WTC11 (cell line): ENCODE measurements around the gene HEPHL1. TPM values are rescaled to one million over a fixed set of nuclear protein-coding genes. Genes with fewer than 3 reads are reported as not detected.

Source experiments
- ATAC-seq: fragments of 200-7000 bp; cut with Tn5 transposase; 2 replicates; pipeline ENCODE4 v1.10.0; 2021; ENCODE audit warnings: mild to moderate bottlenecking, moderate library complexity
- CTCF ChIA-PET: fragments of 300-600 bp; sonication (Branson Sonifier 250); formaldehyde crosslinking; loops from one replicate; lab custom pipeline; 2021; ENCODE audit warnings: antibody characterized with exemption; lab: Charles Lee
- POLR2A ChIA-PET: fragments of 350-600 bp; sonication (Branson Sonifier 250); formaldehyde crosslinking; loops from one replicate; lab custom pipeline; 2021; ENCODE audit warnings: antibody characterized with exemption; lab: Charles Lee
- DNase-seq: peaks from one replicate; pipeline ENCODE4 v3.0.0; 2021; ENCODE audit warnings: low spot score
- H3K27ac Mint-ChIP-seq: 2 replicates; pipeline ENCODE4 v1.8.0; 2021; ENCODE audit warnings: mixed read lengths
- H3K27me3 Mint-ChIP-seq: 2 replicates; pipeline ENCODE4 v1.8.0; 2021; ENCODE audit warnings: low read depth, mild to moderate bottlenecking, moderate library complexity, mixed read lengths
- H3K36me3 Mint-ChIP-seq: 2 replicates; pipeline ENCODE4 v1.8.0; 2021; ENCODE audit warnings: mixed read lengths
- H3K4me1 Mint-ChIP-seq: 2 replicates; pipeline ENCODE4 v1.8.0; 2022; ENCODE audit warnings: mixed read lengths
- H3K4me3 Mint-ChIP-seq: 2 replicates; pipeline ENCODE4 v1.8.0; 2021; ENCODE audit warnings: mild to moderate bottlenecking, moderate library complexity, mixed read lengths
- H3K9me3 Mint-ChIP-seq: 2 replicates; pipeline ENCODE4 v1.8.0; 2021; ENCODE audit warnings: mixed read lengths
- ATF1 ChIP-seq: sonication (generic); formaldehyde crosslinking; IDR thresholded peaks from 2 replicates; pipeline ENCODE4 v1.8.1; 2023; ENCODE audit warnings: mild to moderate bottlenecking, moderate library complexity, missing genetic modification reagents
- ATF2 ChIP-seq: sonication (generic); formaldehyde crosslinking; IDR thresholded peaks from 2 replicates; pipeline ENCODE4 v1.8.1; 2022; ENCODE audit warnings: low read depth, missing genetic modification reagents, borderline replicate concordance
- CREM ChIP-seq: sonication (generic); formaldehyde crosslinking; IDR thresholded peaks from 2 replicates; pipeline ENCODE4 v1.8.1; 2022; ENCODE audit warnings: mild to moderate bottlenecking, missing genetic modification reagents, moderate library complexity
- ELF4 ChIP-seq: sonication (generic); formaldehyde crosslinking; IDR thresholded peaks from 2 replicates; pipeline ENCODE4 v1.8.1; 2022; ENCODE audit warnings: low read depth, mild to moderate bottlenecking, moderate library complexity, missing genetic modification reagents
- FOXK1 ChIP-seq: sonication (generic); formaldehyde crosslinking; IDR thresholded peaks from 2 replicates; pipeline ENCODE4 v1.8.0; 2022; ENCODE audit warnings: mild to moderate bottlenecking, moderate library complexity, missing genetic modification reagents
- GABPB1 ChIP-seq: sonication (generic); formaldehyde crosslinking; IDR thresholded peaks from 2 replicates; pipeline ENCODE4 v1.8.1; 2023; ENCODE audit warnings: mild to moderate bottlenecking, missing genetic modification reagents
- GTF2I ChIP-seq: fragments of 250-450 bp; sonication (Bioruptor Pico); conservative IDR thresholded peaks from 2 replicates; pipeline ENCODE4 v1.4.0; 2021; ENCODE audit warnings: mild to moderate bottlenecking
- IRF2 ChIP-seq: sonication (generic); formaldehyde crosslinking; IDR thresholded peaks from 2 replicates; pipeline ENCODE4 v1.8.0; 2022; ENCODE audit warnings: low read depth, missing genetic modification reagents, borderline replicate concordance
- JUN ChIP-seq: sonication (generic); formaldehyde crosslinking; IDR thresholded peaks from 2 replicates; pipeline ENCODE4 v1.8.0; 2023; ENCODE audit warnings: mild to moderate bottlenecking, missing genetic modification reagents
- NFE2L1 ChIP-seq: sonication (generic); formaldehyde crosslinking; IDR thresholded peaks from 2 replicates; pipeline ENCODE4 v1.8.1; 2023; ENCODE audit warnings: missing genetic modification reagents
- NFYB ChIP-seq: sonication (generic); formaldehyde crosslinking; conservative IDR thresholded peaks from 2 replicates; pipeline ENCODE4 v1.8.0; 2022; ENCODE audit warnings: low read depth, missing genetic modification reagents
- SMAD4 ChIP-seq: sonication (generic); formaldehyde crosslinking; IDR thresholded peaks from 2 replicates; pipeline ENCODE4 v1.8.0; 2022; ENCODE audit warnings: mild to moderate bottlenecking, missing genetic modification reagents
- SOX15 ChIP-seq: fragments of 250-450 bp; sonication (Bioruptor Pico); IDR thresholded peaks from 2 replicates; pipeline ENCODE4 v1.9.0; 2021; ENCODE audit warnings: mild to moderate bottlenecking
- TP53 ChIP-seq: sonication (generic); formaldehyde crosslinking; IDR thresholded peaks from 2 replicates; pipeline ENCODE4 v1.8.1; 2023; ENCODE audit warnings: mild to moderate bottlenecking, missing genetic modification reagents
- ZNF232 ChIP-seq: sonication (generic); formaldehyde crosslinking; IDR thresholded peaks from 2 replicates; pipeline ENCODE4 v1.8.0; 2022; ENCODE audit warnings: mild to moderate bottlenecking, missing genetic modification reagents
- ZNF281 ChIP-seq: sonication (generic); formaldehyde crosslinking; IDR thresholded peaks from 2 replicates; pipeline ENCODE4 v1.8.0; 2023; ENCODE audit warnings: mild to moderate bottlenecking, missing genetic modification reagents
- ZSCAN18 ChIP-seq: fragments of 250-450 bp; sonication (Bioruptor Pico); IDR thresholded peaks from 2 replicates; pipeline ENCODE4 v2.1.2; 2022; ENCODE audit warnings: mild to moderate bottlenecking, moderate library complexity
- total RNA-seq: library from RNA; stranded (reverse); gene quantifications from 3 replicates; pipeline ENCODE4 v1.2.3, GENCODE V29; 2021
- TF ChIP-seq, protein P1 (sequence below): sonication (generic); formaldehyde crosslinking; IDR thresholded peaks from 2 replicates; pipeline ENCODE4 v1.8.0; 2022; ENCODE audit warnings: missing genetic modification reagents
- TF ChIP-seq, protein P2 (sequence below): sonication (generic); formaldehyde crosslinking; IDR thresholded peaks from 2 replicates; pipeline ENCODE4 v1.8.1; 2022; ENCODE audit warnings: low read depth, mild to moderate bottlenecking, moderate library complexity, missing genetic modification reagents, borderline replicate concordance
- TF ChIP-seq, protein P3 (sequence below): sonication (generic); formaldehyde crosslinking; IDR thresholded peaks from 2 replicates; pipeline ENCODE4 v1.8.1; 2022; ENCODE audit warnings: mild to moderate bottlenecking, moderate library complexity, missing genetic modification reagents

Gene HEPHL1
- total RNA-seq, 1 experiment from 2014 or later: 0.13 TPM

- TF ChIP-seq, protein P1, sequence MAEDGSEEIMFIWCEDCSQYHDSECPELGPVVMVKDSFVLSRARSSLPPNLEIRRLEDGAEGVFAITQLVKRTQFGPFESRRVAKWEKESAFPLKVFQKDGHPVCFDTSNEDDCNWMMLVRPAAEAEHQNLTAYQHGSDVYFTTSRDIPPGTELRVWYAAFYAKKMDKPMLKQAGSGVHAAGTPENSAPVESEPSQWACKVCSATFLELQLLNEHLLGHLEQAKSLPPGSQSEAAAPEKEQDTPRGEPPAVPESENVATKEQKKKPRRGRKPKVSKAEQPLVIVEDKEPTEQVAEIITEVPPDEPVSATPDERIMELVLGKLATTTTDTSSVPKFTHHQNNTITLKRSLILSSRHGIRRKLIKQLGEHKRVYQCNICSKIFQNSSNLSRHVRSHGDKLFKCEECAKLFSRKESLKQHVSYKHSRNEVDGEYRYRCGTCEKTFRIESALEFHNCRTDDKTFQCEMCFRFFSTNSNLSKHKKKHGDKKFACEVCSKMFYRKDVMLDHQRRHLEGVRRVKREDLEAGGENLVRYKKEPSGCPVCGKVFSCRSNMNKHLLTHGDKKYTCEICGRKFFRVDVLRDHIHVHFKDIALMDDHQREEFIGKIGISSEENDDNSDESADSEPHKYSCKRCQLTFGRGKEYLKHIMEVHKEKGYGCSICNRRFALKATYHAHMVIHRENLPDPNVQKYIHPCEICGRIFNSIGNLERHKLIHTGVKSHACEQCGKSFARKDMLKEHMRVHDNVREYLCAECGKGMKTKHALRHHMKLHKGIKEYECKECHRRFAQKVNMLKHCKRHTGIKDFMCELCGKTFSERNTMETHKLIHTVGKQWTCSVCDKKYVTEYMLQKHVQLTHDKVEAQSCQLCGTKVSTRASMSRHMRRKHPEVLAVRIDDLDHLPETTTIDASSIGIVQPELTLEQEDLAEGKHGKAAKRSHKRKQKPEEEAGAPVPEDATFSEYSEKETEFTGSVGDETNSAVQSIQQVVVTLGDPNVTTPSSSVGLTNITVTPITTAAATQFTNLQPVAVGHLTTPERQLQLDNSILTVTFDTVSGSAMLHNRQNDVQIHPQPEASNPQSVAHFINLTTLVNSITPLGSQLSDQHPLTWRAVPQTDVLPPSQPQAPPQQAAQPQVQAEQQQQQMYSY: no peak
- TF ChIP-seq IRF2 (CRISPR knock-in tag): no peak
- TF ChIP-seq ZSCAN18 (CRISPR knock-in tag): no peak
Measured at GRCh38 chr11:94111660-94112059, 90.5 kb downstream of the HEPHL1 start (continued).

GRCh38 chr11:94112206-94112953, 91.2 kb downstream of the HEPHL1 start:
- Mint-ChIP-seq H3K4me3 (no peak overlapping the region), H3K36me3 (peaks cover 17% of the 10 kb centered on the region), H3K27ac (peak overlapping the region; percentile 46), H3K4me1 (peaks cover 30% of the 10 kb centered on the region), H3K27me3 (no peaks in the 10 kb centered on the region), H3K9me3 (peaks cover 30% of the 10 kb centered on the region)
- DNase-seq (no peak), ATAC-seq (no peak)
- ChIA-PET CTCF (interaction anchor here (1.0 kb wide), 1 partner anchor 16 kb away, joined by 3 read pairs; the partner anchor contains the start of gene PANX1), POLR2A (no interaction called here)
- TF ChIP-seq TP53: no peak
- no peak for TF ChIP-seq ZNF232
- no peak for TF ChIP-seq CREM (CRISPR knock-in tag)
- no peak for TF ChIP-seq ATF1 (CRISPR knock-in tag)
- TF ChIP-seq ZNF281 (CRISPR knock-in tag): no peak
- TF ChIP-seq FOXK1: no peak
- TF ChIP-seq SMAD4: no peak
- no peak for TF ChIP-seq ELF4 (CRISPR knock-in tag)
- TF ChIP-seq ATF2: no peak
- TF ChIP-seq, protein P2, sequence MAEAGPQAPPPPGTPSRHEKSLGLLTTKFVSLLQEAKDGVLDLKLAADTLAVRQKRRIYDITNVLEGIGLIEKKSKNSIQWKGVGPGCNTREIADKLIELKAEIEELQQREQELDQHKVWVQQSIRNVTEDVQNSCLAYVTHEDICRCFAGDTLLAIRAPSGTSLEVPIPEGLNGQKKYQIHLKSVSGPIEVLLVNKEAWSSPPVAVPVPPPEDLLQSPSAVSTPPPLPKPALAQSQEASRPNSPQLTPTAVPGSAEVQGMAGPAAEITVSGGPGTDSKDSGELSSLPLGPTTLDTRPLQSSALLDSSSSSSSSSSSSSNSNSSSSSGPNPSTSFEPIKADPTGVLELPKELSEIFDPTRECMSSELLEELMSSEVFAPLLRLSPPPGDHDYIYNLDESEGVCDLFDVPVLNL (CRISPR knock-in tag): no peak
- TF ChIP-seq, protein P3, sequence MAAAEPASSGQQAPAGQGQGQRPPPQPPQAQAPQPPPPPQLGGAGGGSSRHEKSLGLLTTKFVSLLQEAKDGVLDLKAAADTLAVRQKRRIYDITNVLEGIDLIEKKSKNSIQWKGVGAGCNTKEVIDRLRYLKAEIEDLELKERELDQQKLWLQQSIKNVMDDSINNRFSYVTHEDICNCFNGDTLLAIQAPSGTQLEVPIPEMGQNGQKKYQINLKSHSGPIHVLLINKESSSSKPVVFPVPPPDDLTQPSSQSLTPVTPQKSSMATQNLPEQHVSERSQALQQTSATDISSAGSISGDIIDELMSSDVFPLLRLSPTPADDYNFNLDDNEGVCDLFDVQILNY (CRISPR knock-in tag): no peak
- no peak for TF ChIP-seq SOX15
- no peak for TF ChIP-seq GABPB1 (CRISPR knock-in tag)
- TF ChIP-seq GTF2I (CRISPR knock-in tag): no peak
- TF ChIP-seq NFE2L1 (CRISPR knock-in tag): no peak
- no peak for TF ChIP-seq JUN
- TF ChIP-seq NFYB (CRISPR knock-in tag): no peak
